Measurements from ENCODE around the gene DIPK1A. TPM values are rescaled to one million over a fixed set of nuclear protein-coding genes. Genes with fewer than 3 reads are reported as not detected.
A peak's percentile ranks its signal among the peaks of the same experiment; 100 is the strongest.
"Not testable (repeated sequence)": the region's sequence is repeated elsewhere in the genome, so short reads cannot be mapped to it uniquely, and the experiment has no call there.

Gene DIPK1A
- polyA plus RNA-seq, 1 donor = 15.9 TPM

DNA sequence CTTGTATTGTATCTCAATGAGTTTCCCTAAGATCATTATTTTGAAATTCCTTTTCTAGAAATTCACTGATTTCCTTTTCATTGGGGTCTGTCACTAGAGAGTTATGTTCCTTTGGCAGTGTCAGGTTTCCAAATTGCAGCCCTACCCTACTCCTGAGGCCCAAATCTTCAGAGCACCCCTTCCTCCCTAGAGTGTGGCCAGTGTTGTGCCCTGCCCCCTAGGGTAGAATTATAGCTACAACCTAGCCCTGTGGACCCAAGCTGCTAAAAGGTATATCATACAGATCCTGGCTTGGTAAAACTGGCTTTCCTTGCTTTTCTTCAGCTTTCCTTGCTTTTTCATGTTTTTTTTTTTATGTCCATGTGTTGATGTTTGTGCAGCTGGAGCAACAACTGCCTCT, 60.7 kb downstream of the DIPK1A start:
- Histone ChIP-seq H3K27ac (ENCODE audit: low read length) (no peak overlapping the region), H3K4me1 (ENCODE audit: control insufficient read depth, insufficient read depth, low read length) (no peaks in the 10 kb centered on the region), H3K4me3 (ENCODE audit: low read length) (no peak overlapping the region), H3K9me3 (ENCODE audit: control insufficient read depth, low read depth, low read length) (peaks cover 5% of the 10 kb centered on the region), H3K27me3 (ENCODE audit: control insufficient read depth, insufficient read depth, low read length) (no peaks in the 10 kb centered on the region), H3K36me3 (ENCODE audit: control insufficient read depth, insufficient read depth, low read length) (no peaks in the 10 kb centered on the region)
- no peak for DNase-seq

DNA sequence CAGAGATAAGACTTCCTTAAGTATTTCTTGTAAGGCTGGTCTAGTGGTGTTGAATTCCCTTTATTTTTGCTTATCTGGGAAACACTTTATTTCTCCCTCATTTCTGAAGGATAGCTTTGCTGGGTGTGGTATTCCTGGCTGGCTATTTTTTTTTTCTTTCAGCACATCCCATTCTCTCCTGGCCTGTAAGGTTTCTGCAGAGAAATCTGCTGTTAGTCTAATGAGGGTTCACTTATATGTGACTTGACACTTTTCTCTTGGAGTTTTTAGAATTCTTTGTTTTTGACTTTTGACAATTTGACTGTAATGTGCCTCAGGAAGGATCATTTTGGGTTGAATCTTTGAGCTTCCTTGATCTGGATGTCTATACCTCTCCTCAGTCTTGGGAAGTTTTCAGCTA, 61.5 kb downstream of the DIPK1A start:
- no peaks in the 10 kb centered on the region for H3K4me1 ChIP-seq (ENCODE audit: control insufficient read depth, insufficient read depth, low read length)
- H3K27ac ChIP-seq (ENCODE audit: low read length) = no peak overlapping the region
- no peak overlapping the region for H3K4me3 ChIP-seq (ENCODE audit: low read length)
- H3K27me3 ChIP-seq (ENCODE audit: control insufficient read depth, insufficient read depth, low read length) = no peaks in the 10 kb centered on the region
- peaks cover 5% of the 10 kb centered on the region for H3K9me3 ChIP-seq (ENCODE audit: control insufficient read depth, low read depth, low read length)
- no peaks in the 10 kb centered on the region for H3K36me3 ChIP-seq (ENCODE audit: control insufficient read depth, insufficient read depth, low read length)
- no peak for DNase-seq

DNA sequence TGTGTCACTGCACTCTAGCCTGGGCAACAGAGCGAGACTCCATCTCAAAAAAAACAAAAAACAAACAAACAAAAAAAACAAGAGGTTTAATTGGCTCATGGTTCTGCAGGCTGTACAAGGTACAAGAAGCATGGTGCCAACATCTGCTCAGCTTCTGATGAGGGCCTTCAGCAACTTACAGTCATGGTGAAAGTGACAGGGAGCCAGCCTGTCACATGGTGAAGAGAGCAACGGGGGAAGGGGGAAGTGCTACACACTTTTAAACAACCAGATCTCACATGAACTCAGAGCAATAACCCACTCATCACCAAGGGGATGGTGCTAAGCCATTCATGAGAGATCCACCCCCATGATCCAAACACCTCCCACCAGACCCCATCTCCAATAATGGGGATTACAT, 63.2 kb downstream of the DIPK1A start:
- not testable (repeated sequence) for H3K27me3 ChIP-seq (ENCODE audit: control insufficient read depth, insufficient read depth, low read length); H3K9me3 ChIP-seq (ENCODE audit: control insufficient read depth, low read depth, low read length); H3K27ac ChIP-seq (ENCODE audit: low read length); H3K4me1 ChIP-seq (ENCODE audit: control insufficient read depth, insufficient read depth, low read length); DNase-seq; H3K4me3 ChIP-seq (ENCODE audit: low read length); H3K36me3 ChIP-seq (ENCODE audit: control insufficient read depth, insufficient read depth, low read length)
- no CpG with 5 or more reads among the region's 2 CpGs for WGBS (ENCODE audit: insufficient coverage, low lambda C conversion rate)

DNA sequence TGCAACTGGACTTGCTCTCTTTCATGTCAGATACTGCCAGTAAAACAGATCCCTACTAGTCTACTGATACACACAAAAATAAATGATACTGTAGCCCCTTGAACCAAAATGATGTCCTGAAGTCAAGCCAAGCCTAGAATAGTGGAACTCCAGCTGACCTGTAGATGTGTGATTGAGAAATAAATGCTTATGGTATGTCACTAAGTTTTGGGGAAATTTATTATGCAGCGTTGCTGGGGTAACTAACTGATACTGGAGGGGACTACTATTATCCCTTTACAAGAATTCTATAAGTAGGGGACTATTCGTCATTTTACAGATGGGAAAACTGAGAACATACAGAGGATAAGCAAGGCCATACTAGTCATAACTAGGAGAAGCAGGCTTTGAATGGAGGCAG, 73.8 kb downstream of the DIPK1A start:
- no peak for DNase-seq
- no peaks in the 10 kb centered on the region for H3K27me3 ChIP-seq (ENCODE audit: control insufficient read depth, insufficient read depth, low read length)
- no peaks in the 10 kb centered on the region for H3K4me1 ChIP-seq (ENCODE audit: control insufficient read depth, insufficient read depth, low read length)
- no peak overlapping the region for H3K27ac ChIP-seq (ENCODE audit: low read length)
- H3K4me3 ChIP-seq (ENCODE audit: low read length) = no peak overlapping the region
- no peaks in the 10 kb centered on the region for H3K36me3 ChIP-seq (ENCODE audit: control insufficient read depth, insufficient read depth, low read length)
- H3K9me3 ChIP-seq (ENCODE audit: control insufficient read depth, low read depth, low read length) = no peaks in the 10 kb centered on the region
- WGBS (ENCODE audit: insufficient coverage, low lambda C conversion rate) = 100% methylated on average over 1 of the region's 2 CpGs

DNA sequence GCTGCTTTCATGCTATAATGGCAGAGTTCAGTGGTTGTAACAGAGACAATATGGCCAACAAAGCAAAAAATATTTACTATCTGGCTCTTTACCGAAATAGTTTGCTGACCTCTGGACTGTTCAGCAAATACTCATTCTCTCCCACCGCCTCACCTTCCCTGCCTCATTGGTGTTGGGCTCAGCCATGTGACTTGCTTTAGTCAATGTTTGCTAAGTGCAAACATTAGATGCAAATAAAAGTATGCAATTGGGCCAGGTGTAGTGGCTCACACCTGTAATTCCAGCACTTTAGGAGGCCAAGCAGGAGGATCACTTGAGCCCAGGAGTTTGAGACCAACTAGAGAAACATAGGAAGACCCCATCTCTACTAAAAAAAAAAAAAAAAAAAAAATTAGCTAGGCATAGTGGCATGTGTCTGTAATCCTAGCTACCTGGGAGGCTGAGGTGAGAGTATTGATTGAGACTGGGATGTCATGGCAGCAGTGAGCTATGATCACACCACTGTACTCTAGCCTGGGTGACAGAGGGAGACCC, 74.3 kb downstream of the DIPK1A start:
- no peaks in the 10 kb centered on the region for H3K4me1 ChIP-seq (ENCODE audit: control insufficient read depth, insufficient read depth, low read length)
- no peak overlapping the region for H3K4me3 ChIP-seq (ENCODE audit: low read length)
- H3K27ac ChIP-seq (ENCODE audit: low read length) = no peak overlapping the region
- H3K27me3 ChIP-seq (ENCODE audit: control insufficient read depth, insufficient read depth, low read length) = no peaks in the 10 kb centered on the region
- no CpG with 5 or more reads among the region's 2 CpGs for WGBS (ENCODE audit: insufficient coverage, low lambda C conversion rate)
- H3K9me3 ChIP-seq (ENCODE audit: control insufficient read depth, low read depth, low read length) = no peaks in the 10 kb centered on the region
- no peaks in the 10 kb centered on the region for H3K36me3 ChIP-seq (ENCODE audit: control insufficient read depth, insufficient read depth, low read length)
- DNase-seq = peak; percentile 5 to 48

DNA sequence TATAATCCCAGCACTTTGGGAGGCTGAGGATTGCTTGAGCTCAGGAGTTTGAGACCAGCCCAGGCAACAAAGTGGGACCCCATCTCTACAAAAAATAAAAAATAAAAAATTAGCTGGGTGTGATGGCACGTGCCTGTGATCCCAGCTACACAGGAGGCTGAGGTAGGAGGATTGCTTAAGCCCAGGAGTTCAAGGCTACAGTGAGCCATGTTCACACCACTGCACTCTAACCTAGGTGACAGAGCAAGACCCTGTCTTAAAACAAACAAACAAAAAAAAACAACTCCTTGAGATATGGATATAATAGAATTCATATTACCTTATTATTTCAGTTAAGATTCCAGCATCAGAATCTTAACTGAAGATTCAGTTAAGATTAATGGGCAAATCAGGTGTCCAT, 77.1 kb downstream of the DIPK1A start:
- Histone ChIP-seq H3K9me3 (ENCODE audit: control insufficient read depth, low read depth, low read length) (no peaks in the 10 kb centered on the region), H3K27ac (ENCODE audit: low read length) (no peak overlapping the region), H3K36me3 (ENCODE audit: control insufficient read depth, insufficient read depth, low read length) (no peaks in the 10 kb centered on the region), H3K4me1 (ENCODE audit: control insufficient read depth, insufficient read depth, low read length) (no peaks in the 10 kb centered on the region), H3K27me3 (ENCODE audit: control insufficient read depth, insufficient read depth, low read length) (no peaks in the 10 kb centered on the region), H3K4me3 (ENCODE audit: low read length) (no peak overlapping the region)
- 100% methylated on average over 1 of the region's 1 CpG for WGBS (ENCODE audit: insufficient coverage, low lambda C conversion rate)
- DNase-seq = no peak

DNA sequence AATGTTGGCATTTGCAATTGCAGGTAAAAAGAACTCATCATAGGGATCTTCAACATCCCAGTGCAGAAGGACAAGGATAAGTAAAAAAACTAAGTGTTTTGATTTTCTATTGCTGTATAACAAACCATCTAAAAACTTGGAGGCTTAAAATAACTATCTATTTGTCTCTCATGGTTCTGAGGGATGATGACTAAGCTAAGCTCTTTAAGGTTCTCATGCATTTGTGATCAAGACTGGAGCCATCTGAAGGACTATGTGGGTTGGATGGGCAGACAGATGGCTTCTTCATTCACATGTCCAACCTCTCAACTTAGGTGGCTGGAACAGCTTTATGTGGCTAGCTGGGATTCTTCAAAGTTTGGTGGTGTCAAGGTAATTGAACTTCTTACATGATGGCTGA, 78.0 kb downstream of the DIPK1A start:
- H3K27ac ChIP-seq (ENCODE audit: low read length) = no peak overlapping the region
- no peak overlapping the region for H3K4me3 ChIP-seq (ENCODE audit: low read length)
- H3K27me3 ChIP-seq (ENCODE audit: control insufficient read depth, insufficient read depth, low read length) = no peaks in the 10 kb centered on the region
- no peak for DNase-seq
- H3K36me3 ChIP-seq (ENCODE audit: control insufficient read depth, insufficient read depth, low read length) = no peaks in the 10 kb centered on the region
- no peaks in the 10 kb centered on the region for H3K4me1 ChIP-seq (ENCODE audit: control insufficient read depth, insufficient read depth, low read length)
- no peaks in the 10 kb centered on the region for H3K9me3 ChIP-seq (ENCODE audit: control insufficient read depth, low read depth, low read length)

DNA sequence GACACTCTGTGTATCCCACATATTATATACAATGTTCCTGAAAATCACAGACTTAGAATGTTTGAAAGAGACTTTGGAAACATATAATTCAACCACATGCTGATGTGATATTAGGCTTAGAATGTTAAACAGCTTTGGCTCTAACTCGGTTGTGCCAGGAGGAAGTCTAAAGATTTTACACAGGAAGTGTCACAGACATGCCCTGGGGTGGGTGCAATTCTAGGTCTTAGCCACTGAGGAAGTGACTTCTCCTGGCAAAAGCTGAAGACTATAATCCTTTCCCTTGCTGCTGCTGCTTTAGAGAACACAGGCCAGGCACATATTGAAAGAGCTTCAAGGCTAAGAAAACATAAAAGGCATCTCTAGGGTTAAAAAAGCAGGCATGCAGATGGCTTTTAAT, 78.4 kb downstream of the DIPK1A start:
- Histone ChIP-seq H3K27me3 (ENCODE audit: control insufficient read depth, insufficient read depth, low read length) (no peaks in the 10 kb centered on the region), H3K36me3 (ENCODE audit: control insufficient read depth, insufficient read depth, low read length) (no peaks in the 10 kb centered on the region), H3K4me3 (ENCODE audit: low read length) (no peak overlapping the region), H3K27ac (ENCODE audit: low read length) (no peak overlapping the region), H3K9me3 (ENCODE audit: control insufficient read depth, low read depth, low read length) (no peaks in the 10 kb centered on the region), H3K4me1 (ENCODE audit: control insufficient read depth, insufficient read depth, low read length) (no peaks in the 10 kb centered on the region)
- no peak for DNase-seq
- WGBS (ENCODE audit: insufficient coverage, low lambda C conversion rate) = no CpG with 5 or more reads among the region's 1 CpG

DNA sequence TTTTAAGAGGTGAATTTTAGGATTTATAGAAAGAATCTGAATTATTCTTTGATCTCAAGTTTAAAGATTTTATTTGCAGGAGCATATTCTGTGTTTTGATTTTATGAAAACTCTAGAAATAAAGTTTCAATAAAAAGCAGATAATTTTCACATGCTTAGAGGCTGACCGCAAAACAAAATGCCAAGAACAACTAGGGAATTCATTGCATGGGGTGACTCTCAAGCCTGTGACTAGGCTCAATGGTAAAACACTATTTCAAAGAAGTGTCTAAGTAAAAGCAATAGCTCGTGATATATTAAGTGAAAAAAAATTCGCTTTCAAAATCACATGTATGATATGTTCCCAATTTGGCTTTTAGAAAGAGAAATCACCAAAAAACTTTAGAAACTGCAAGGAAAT, 79.9 kb downstream of the DIPK1A start:
- H3K4me3 ChIP-seq (ENCODE audit: low read length) = no peak overlapping the region
- H3K9me3 ChIP-seq (ENCODE audit: control insufficient read depth, low read depth, low read length) = no peaks in the 10 kb centered on the region
- H3K4me1 ChIP-seq (ENCODE audit: control insufficient read depth, insufficient read depth, low read length) = no peaks in the 10 kb centered on the region
- no peak overlapping the region for H3K27ac ChIP-seq (ENCODE audit: low read length)
- no peaks in the 10 kb centered on the region for H3K36me3 ChIP-seq (ENCODE audit: control insufficient read depth, insufficient read depth, low read length)
- no peak for DNase-seq
- no peaks in the 10 kb centered on the region for H3K27me3 ChIP-seq (ENCODE audit: control insufficient read depth, insufficient read depth, low read length)
- 100% methylated on average over 3 of the region's 3 CpGs for WGBS (ENCODE audit: insufficient coverage, low lambda C conversion rate)

DNA sequence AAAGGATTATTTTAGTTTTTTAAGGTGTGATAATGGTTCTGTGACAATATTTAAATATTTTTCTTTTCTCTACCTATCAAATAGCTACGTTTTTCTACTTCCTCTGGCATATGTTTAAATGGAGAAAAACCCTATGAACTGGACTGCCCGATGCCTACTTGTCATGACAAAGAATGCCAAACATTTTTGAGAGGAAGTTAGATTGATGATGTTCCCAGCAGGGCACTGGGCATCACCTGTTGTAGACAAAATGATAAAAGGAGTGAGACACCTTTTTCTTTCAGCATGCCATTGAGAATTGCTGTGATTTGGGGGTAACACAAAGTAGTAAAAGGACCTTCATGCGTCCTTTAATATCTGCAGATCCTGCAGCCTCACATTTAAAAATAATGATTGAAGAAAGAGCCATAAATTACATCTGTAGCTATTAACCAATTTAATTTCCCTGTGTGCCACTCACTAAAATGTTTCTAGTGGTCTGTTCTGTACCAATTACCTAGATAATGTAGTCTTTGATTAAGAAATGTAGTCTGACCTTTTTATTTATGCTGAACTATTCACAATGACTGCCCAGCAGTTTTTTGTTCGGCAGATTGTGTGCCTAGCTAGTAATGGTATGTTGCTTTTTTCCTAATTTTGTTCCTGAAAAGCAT, 81.8 kb downstream of the DIPK1A start:
- no CpG with 5 or more reads among the region's 4 CpGs for WGBS (ENCODE audit: insufficient coverage, low lambda C conversion rate)
- DNase-seq = no peak
- Histone ChIP-seq H3K27me3 (ENCODE audit: control insufficient read depth, insufficient read depth, low read length) (no peaks in the 10 kb centered on the region), H3K4me3 (ENCODE audit: low read length) (no peak overlapping the region), H3K36me3 (ENCODE audit: control insufficient read depth, insufficient read depth, low read length) (no peaks in the 10 kb centered on the region), H3K27ac (ENCODE audit: low read length) (no peak overlapping the region), H3K9me3 (ENCODE audit: control insufficient read depth, low read depth, low read length) (no peaks in the 10 kb centered on the region), H3K4me1 (ENCODE audit: control insufficient read depth, insufficient read depth, low read length) (no peaks in the 10 kb centered on the region)

DNA sequence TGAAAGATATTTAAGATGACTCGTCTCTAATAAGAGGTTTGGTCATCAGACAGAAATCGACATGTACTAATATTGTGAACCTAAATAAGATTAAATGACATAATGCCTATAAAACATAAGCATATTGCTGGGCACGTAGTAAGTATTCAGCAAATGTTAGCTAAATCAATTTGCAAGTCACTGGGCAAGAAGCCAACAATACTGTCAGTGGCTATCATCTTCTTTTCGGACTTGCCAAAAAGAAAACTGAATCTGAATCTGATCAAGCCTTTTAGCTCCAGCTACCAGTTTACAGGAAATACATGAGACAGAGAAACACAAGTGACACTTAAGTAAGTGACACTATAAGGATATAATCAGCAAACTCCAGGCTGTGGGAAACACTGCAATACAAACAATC, 83.5 kb downstream of the DIPK1A start:
- no peak for DNase-seq
- peaks cover 2% of the 10 kb centered on the region for H3K36me3 ChIP-seq (ENCODE audit: control insufficient read depth, insufficient read depth, low read length)
- H3K4me1 ChIP-seq (ENCODE audit: control insufficient read depth, insufficient read depth, low read length) = no peaks in the 10 kb centered on the region
- 86% methylated on average over 1 of the region's 4 CpGs for WGBS (ENCODE audit: insufficient coverage, low lambda C conversion rate)
- H3K27me3 ChIP-seq (ENCODE audit: control insufficient read depth, insufficient read depth, low read length) = no peaks in the 10 kb centered on the region
- H3K27ac ChIP-seq (ENCODE audit: low read length) = no peak overlapping the region
- no peak overlapping the region for H3K4me3 ChIP-seq (ENCODE audit: low read length)
- H3K9me3 ChIP-seq (ENCODE audit: control insufficient read depth, low read depth, low read length) = no peaks in the 10 kb centered on the region

Measured in large intestine (tissue), 3 donors.